Naive B cell (primary cell): ENCODE results near the gene ATP6AP2. TPM values are rescaled to one million over a fixed set of nuclear protein-coding genes. Genes with fewer than 3 reads are reported as not detected.
A peak's percentile ranks its signal among the peaks of the same experiment; 100 is the strongest.

Source experiments
- ATAC-seq, 2 donors: fragments of 150-1000 bp; cut with Tn5 transposase; 2 replicates each; pipeline ENCODE4 v1.10.0; 2021; ENCODE audit warnings: low read depth in 2 of 2, mild to moderate bottlenecking in 2 of 2, moderate library complexity in 2 of 2
- DNase-seq: peaks from one replicate; pipeline ENCODE4 v3.0.0; 2022
- H3K27ac Mint-ChIP-seq, 6 donors: one replicate each; pipeline ENCODE4 v1.8.0; 2020 to 2022; ENCODE audit warnings: mild to moderate bottlenecking in 6 of 6, mixed read lengths in 6 of 6, moderate library complexity in 5 of 6, inconsistent platforms in 2 of 6
- H3K27me3 Mint-ChIP-seq, 3 donors: one replicate each; pipeline ENCODE4 v1.8.0; 2021 to 2022; ENCODE audit warnings: mixed read lengths in 3 of 3, mild to moderate bottlenecking in 1 of 3
- H3K36me3 Mint-ChIP-seq, 2 donors: one replicate each; pipeline ENCODE4 v1.8.0; 2020 to 2022; ENCODE audit warnings: mixed read lengths in 2 of 2, inconsistent platforms in 1 of 2, mild to moderate bottlenecking in 1 of 2
- H3K4me1 Mint-ChIP-seq, 3 donors: one replicate each; pipeline ENCODE4 v1.8.0; 2020 to 2022; ENCODE audit warnings: mixed read lengths in 3 of 3, inconsistent platforms in 1 of 3, mild to moderate bottlenecking in 1 of 3, moderate library complexity in 1 of 3
- H3K4me3 Mint-ChIP-seq, 8 donors: one replicate each; pipeline ENCODE4 v1.8.0; 2020 to 2022; ENCODE audit warnings: mild to moderate bottlenecking in 8 of 8, mixed read lengths in 8 of 8, moderate library complexity in 8 of 8, inconsistent platforms in 2 of 8
- H3K9me3 Mint-ChIP-seq, 7 donors: one replicate each; pipeline ENCODE4 v1.8.0; 2020 to 2022; ENCODE audit warnings: mixed read lengths in 7 of 7, mild to moderate bottlenecking in 5 of 7, inconsistent platforms in 2 of 7, moderate library complexity in 1 of 7
- polyA plus RNA-seq, 6 donors: library from polyadenylated mRNA; unstranded; fragments of 300-500 nt; fragmentation: Illumina TruSeq; gene quantifications; one replicate each; pipeline ENCODE4 v1.2.3, GENCODE V29; 2021; ENCODE audit warnings: low read depth in 6 of 6

Gene ATP6AP2
- polyA plus RNA-seq, 6 donors from 2014 or later, result 135 to 199 (median 153) TPM

DNA sequence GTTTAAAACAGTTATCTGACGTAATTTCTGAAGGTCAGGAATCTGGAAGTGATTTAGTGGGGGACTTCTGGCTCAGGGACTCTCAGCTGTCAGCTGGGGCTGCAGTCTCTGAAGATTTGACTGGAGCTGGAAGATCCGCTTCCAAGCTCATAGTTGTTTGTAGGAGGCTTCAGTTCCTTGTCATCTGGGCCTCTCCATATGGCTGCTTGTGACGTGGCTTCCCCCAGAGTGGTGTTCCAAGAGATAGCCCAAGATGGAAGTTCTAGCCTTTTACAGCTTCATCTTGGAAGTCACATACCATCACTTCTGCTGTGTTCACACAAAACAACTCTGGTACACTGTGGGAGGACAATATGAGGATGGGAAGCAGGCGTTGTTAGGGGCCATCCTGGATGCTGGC, 44.5 kb downstream of the ATP6AP2 start:
- Mint-ChIP-seq H3K36me3 (peaks cover 10 to 20% of the 10 kb centered on the region in 2 donors), H3K9me3 (peaks cover 0 to 5% (median 0%) of the 10 kb centered on the region in 7 donors), H3K27ac (peak overlapping the region in 1 of 6 donors; percentile 15), H3K4me3 (no peak overlapping the region), H3K4me1 (no peaks in the 10 kb centered on the region), H3K27me3 (no peaks in the 10 kb centered on the region)
- no peak for ATAC-seq
- no peak for DNase-seq

DNA sequence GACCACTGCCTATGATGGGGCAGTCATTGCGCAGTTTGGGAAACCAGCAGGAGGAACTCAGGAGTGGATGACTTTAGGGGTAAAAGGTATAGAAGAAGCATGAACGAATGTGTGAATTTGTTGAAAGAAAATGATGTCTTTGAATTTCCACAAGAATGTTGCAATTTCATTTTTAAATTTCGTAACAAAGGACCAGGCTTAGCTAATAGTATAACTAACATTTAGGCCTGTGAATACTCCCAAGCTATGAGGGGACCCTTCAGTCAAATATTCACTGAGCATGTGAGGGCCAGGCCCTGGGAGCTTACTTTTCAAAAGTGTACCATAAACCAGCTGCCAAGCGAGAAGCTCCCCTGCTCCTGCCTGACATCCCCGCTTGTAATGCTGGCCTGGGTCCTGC, 47.7 kb downstream of the ATP6AP2 start:
- DNase-seq (no peak), ATAC-seq (no peak)
- Mint-ChIP-seq H3K36me3 (peaks cover 27 to 31% of the 10 kb centered on the region in 2 donors), H3K4me3 (no peak overlapping the region), H3K9me3 (peaks cover 0 to 5% (median 0%) of the 10 kb centered on the region in 7 donors), H3K4me1 (peaks cover 16 to 17% (median 16%) of the 10 kb centered on the region in 3 donors), H3K27ac (no peak overlapping the region), H3K27me3 (no peaks in the 10 kb centered on the region)

DNA sequence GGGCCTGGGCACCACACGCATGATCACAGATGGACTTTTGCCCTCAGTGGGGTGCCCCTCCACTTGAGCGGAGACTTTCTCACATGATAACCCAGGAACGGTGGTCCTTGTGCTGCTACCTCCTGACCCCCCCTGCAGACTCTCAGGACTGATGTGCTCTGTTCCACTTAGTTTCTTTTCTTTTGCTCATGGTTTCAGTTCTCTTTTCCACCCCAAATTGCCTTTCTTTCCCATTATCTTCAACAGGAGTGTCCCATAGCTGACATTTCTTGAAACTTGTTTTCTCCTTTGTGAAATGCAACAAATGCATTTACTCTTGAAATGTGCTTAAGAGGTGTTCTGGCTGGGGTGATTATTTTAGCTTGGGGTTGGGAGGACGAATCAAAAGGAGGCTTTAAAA, 51.4 kb downstream of the ATP6AP2 start:
- DNase-seq (peak; percentile 14), ATAC-seq (peak; percentile 42 to 45)
- Mint-ChIP-seq H3K27me3 (no peaks in the 10 kb centered on the region), H3K4me1 (peaks cover 23 to 31% (median 26%) of the 10 kb centered on the region in 3 donors), H3K9me3 (no peaks in the 10 kb centered on the region), H3K4me3 (peak overlapping the region in 2 of 8 donors; percentile 9 to 13), H3K27ac (peak overlapping the region in 5 of 6 donors; percentile 22 to 75 (median 48)), H3K36me3 (peaks cover 54 to 61% of the 10 kb centered on the region in 2 donors)

DNA sequence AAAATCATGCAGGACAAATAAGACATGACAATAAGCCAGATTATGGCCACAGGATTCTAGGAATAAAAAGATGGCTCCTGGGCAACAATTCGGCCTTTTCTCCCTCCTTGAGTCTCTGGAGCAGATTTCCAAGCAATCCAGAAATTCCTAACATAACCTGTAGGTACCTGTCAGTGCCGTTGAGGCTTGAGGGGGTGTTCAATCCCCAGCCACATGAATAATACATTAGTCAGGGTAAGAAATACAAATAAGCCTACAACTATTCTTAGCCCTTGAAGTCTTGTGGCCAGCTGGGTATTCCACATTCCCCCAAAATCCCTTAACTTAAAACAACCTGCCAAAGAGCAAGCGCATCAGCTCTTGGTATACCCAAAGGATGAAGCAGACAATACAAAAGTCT, 56.9 kb downstream of the ATP6AP2 start:
- Mint-ChIP-seq H3K4me1 (peaks cover 26 to 39% (median 34%) of the 10 kb centered on the region in 3 donors), H3K36me3 (peaks cover 51 to 54% of the 10 kb centered on the region in 2 donors)
- no peak for ATAC-seq

DNA sequence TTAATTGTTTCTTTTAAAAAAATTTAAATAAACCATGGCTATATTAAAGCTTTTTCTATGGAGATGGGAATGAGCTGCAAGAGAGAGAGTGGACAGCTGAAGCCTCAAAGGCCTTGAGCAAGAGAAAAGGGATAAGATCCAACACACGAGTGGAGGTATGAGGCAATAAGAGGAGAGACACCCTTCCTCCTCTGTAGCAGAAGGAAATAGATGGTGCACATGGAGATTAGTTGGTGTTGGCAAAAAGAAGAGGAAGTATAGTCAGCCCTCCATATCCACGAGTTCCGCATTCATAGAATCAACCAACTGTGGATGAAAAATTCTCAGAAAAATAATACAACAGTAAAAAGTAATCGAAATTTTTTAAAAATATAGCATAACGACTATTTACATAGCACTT, 63.4 kb downstream of the ATP6AP2 start:
- no peaks in the 10 kb centered on the region for H3K27me3 Mint-ChIP-seq
- H3K27ac Mint-ChIP-seq, result peak overlapping the region; percentile 74 to 98 (median 96)
- ATAC-seq (peak; percentile 13 to 15), DNase-seq (peak; percentile 42)
- H3K9me3 Mint-ChIP-seq, result peaks cover 0 to 2% (median 0%) of the 10 kb centered on the region in 7 donors
- H3K4me1 Mint-ChIP-seq, result peaks cover 37 to 64% (median 43%) of the 10 kb centered on the region in 3 donors
- peak overlapping the region in 7 of 8 donors; percentile 85 to 93 (median 91) for H3K4me3 Mint-ChIP-seq
- H3K36me3 Mint-ChIP-seq, result peaks cover 13 to 17% of the 10 kb centered on the region in 2 donors

More for the DNA sequence above, 56.9 kb downstream of the ATP6AP2 start:
- Mint-ChIP-seq H3K27me3 (no peaks in the 10 kb centered on the region), H3K4me3 (peak overlapping the region in 1 of 8 donors; percentile 16), H3K27ac (no peak overlapping the region), H3K9me3 (peaks cover 0 to 2% (median 0%) of the 10 kb centered on the region in 7 donors)
- no peak for DNase-seq

DNA sequence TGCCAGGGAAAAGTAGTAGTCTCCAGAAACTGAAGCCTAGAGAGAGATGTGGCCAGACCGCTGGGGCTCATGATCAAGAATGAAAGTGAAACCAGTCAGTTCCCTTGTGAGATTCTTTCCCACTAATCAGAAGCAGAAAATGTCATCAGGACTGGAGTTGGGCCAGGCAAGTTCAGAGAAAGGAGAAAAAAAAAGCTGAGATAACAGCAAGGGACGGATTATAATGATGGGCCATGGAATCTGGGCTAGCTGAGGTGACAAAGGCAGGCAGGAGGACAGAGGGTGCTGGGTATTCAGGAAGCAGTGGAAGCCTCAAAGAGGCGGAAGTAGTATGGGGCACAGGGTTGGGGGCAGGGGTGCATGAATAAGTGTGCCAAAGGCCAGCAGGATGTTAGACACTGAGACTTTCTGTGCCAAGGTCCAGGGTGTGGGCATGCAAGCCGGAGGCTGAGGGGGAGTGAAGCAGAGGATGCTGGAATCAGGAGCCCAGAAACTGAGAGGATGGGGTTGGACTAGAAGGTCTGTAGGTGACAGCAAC, 64.1 kb downstream of the ATP6AP2 start:
- peaks cover 0 to 2% (median 0%) of the 10 kb centered on the region in 7 donors for H3K9me3 Mint-ChIP-seq
- H3K27ac Mint-ChIP-seq, result peak overlapping the region; percentile 90 to 98 (median 95)
- H3K4me1 Mint-ChIP-seq, result peaks cover 37 to 59% (median 43%) of the 10 kb centered on the region in 3 donors
- peak; percentile 68 for DNase-seq
- ATAC-seq, result peak; percentile 39 to 40
- H3K4me3 Mint-ChIP-seq, result peak overlapping the region; percentile 85 to 94 (median 92)
- peaks cover 11 to 13% of the 10 kb centered on the region in 2 donors for H3K36me3 Mint-ChIP-seq
- H3K27me3 Mint-ChIP-seq, result no peaks in the 10 kb centered on the region

DNA sequence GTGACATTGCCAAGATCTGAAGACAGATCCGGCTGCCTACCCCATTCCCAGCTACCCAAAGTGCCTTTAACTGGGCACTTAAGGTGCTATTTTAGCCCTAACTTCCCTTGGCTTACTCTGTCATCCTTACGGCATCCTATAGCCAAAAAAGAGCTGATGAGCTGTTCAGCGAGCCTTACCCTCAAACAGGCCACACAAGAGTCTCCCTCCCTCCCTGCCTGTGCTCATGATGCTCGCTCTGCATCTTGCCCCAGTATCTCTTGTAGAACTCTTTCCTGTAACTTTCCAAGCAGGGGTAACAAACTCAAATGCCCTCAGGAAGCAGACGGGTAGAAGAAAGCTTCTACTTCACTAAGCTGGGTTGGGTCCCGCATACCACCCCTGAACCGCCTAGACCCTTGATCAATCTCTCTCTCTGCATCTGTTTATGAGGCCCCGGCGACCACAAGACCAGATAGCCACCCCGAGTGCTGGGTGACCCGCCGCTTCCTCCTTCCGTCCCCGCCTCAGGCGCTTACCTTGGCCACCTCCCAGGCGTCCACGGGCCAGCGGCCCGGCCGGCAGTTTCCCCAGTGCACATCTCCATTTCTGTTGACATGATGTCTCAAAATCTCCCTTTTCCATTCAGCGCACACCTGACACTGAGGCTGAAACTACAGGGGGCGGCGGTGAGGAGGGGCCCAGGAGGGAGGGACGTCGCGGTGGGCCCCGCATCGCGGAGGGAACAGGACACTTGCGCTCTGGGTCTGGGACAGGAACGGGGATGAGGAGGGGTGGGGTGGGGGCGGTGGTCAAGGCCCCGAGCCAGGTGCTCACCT, 65.9 kb downstream of the ATP6AP2 start:
- peaks cover 9 to 11% of the 10 kb centered on the region in 2 donors for H3K36me3 Mint-ChIP-seq
- peak; percentile 12 to 27 for ATAC-seq
- peak overlapping the region; percentile 83 to 99 (median 97) for H3K4me3 Mint-ChIP-seq

DNA sequence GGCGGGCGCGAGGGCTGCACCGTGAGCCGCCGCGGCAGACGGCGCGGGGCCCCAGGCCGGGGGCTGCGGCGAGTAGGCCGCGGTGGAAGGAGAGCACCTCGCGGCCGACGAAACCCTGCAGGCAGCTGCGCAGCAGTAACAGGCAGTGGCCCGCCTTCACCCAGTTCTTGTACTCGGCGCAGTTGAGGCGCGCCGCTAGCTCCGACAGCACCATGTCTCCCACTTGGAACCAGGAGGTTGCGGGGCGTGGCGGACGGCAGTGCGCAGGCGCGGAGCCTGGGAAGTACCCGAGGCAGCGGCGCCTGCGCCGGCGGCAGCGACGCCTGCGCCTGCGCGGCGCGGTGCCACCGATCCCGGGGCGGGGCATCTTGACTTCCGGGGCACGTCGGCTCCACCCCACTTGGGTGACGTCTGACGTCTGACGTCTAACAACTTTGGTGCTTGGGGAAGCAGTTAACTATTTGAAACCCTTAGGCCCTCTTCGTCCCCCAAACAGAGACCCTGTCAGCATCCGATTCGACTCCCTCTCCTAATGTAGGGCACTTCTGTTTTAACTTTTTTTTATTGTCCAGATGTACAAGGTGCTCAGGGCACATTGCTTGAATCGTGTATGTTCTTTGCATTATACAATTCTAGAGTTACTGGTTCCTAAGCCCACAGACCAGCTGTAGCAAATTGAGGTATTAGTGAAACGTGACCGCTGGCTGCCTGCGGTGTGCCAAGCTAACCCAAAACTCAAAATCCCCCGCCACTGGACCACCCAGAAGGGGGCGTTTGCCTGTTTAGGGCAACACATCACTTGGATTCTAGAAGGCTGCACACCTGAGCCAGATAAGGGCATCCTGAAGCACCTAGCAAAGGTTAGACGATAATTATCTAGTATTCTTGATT, 66.8 kb downstream of the ATP6AP2 start, which contains the start of gene CXorf38:
Gene CXorf38, minus strand, starts transcription at position 255 of the 891 bp plus-strand sequence. Its CDS starts 41 bp downstream, at position 214.
- Mint-ChIP-seq H3K4me3 (peak within 1 kb of the TSS; percentile 83 to 99 (median 97)), H3K27me3 (no peaks in the 10 kb centered on the region), H3K9me3 (no peaks in the 10 kb centered on the region), H3K36me3 (peaks cover 0 to 2% of the 10 kb centered on the region in 2 donors), H3K4me1 (peaks cover 33 to 46% (median 38%) of the 10 kb centered on the region in 3 donors), H3K27ac (peak within 1 kb of the TSS; percentile 96 to 100 (median 98))
- ATAC-seq (peak; percentile 69 to 71), DNase-seq (peak; percentile 94)

More for the DNA sequence above, 65.9 kb downstream of the ATP6AP2 start:
- no peaks in the 10 kb centered on the region for H3K27me3 Mint-ChIP-seq
- DNase-seq, result peak; percentile 39
- peaks cover 0 to 2% (median 0%) of the 10 kb centered on the region in 7 donors for H3K9me3 Mint-ChIP-seq
- H3K4me1 Mint-ChIP-seq, result peaks cover 39 to 54% (median 44%) of the 10 kb centered on the region in 3 donors
- peak overlapping the region; percentile 94 to 99 (median 96) for H3K27ac Mint-ChIP-seq

DNA sequence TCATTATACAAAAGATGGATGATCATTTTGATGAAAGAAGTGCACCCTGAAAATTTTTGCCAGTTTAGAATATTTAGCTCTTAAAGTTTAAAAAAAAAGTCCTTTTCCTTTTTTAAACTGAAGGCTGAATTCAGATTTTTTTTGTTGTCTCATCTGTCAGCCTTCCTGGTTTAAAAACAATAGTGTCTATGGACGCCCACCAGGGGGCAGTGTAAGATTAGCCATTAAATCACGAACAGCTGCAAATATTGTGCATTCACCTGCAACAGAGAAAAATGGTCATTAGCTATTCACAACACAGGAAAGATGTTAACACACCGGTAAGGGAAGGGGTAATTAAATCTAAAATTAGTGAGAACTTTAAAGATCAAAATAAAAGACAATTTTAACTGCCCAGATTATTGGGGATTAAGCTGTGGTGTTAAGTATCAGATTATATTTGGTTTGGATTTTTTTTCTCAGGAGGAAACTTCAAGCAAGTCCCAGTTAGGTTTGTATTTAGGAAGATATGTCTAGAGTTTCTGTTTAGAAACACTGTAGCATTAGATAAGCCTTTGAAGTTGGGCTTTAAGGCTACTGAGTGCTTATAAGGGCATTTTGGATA, 71.0 kb downstream of the ATP6AP2 start:
- peak overlapping the region in 2 of 6 donors; percentile 5 to 19 for H3K27ac Mint-ChIP-seq

DNA sequence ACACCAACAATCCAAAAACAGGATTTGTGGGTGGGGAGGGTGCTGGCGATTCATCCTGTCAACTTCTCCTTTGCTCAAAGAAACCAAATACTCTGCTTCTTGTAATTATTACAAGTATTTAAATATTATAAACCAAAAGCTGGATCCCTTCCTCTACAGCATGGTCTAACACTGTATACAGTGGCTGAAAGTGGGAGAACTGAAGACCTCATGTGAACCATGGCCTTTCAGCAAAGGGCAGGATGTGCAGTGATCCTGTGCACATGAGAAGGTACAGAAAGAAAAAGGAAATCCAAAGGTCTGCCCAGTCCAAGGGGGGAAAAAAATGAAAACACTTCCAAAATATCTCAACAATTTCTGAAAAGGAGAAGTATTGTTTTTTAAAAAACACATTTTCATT, 71.9 kb downstream of the ATP6AP2 start:
- no peak overlapping the region for H3K4me3 Mint-ChIP-seq

More for the DNA sequence above, 71.0 kb downstream of the ATP6AP2 start:
- ATAC-seq (no peak), DNase-seq (peak; percentile 69)
- no peaks in the 10 kb centered on the region for H3K9me3 Mint-ChIP-seq
- peaks cover 12 to 19% of the 10 kb centered on the region in 2 donors for H3K36me3 Mint-ChIP-seq
- H3K4me1 Mint-ChIP-seq, result peaks cover 9 to 11% (median 9%) of the 10 kb centered on the region in 3 donors
- no peak overlapping the region for H3K4me3 Mint-ChIP-seq
- H3K27me3 Mint-ChIP-seq, result no peaks in the 10 kb centered on the region

DNA sequence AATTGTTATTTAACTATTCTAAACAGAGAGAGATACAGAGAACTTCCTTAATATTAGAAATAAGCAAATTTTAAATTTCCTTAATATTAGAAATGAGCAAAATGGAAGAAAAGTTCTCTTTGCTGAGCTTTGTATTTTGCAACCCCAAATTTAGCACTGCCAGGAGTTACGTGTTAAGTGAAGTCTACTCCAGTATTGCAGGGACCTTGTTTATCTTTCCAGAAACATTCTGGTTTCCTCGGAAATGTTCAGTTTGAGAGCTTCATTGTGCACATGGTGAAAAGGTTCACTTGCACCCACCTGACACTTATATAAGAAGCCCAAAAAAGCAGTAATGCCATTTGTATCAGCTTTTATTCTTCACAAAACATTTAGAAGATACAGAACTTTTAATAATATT, 72.8 kb downstream of the ATP6AP2 start:
- H3K27me3 Mint-ChIP-seq, result no peaks in the 10 kb centered on the region

More for the DNA sequence above, 71.9 kb downstream of the ATP6AP2 start:
- ATAC-seq, result no peak
- Mint-ChIP-seq H3K9me3 (no peaks in the 10 kb centered on the region), H3K4me1 (peaks cover 5 to 6% (median 6%) of the 10 kb centered on the region in 3 donors), H3K36me3 (peaks cover 12 to 19% of the 10 kb centered on the region in 2 donors), H3K27ac (peak overlapping the region in 2 of 6 donors; percentile 34 to 54), H3K27me3 (no peaks in the 10 kb centered on the region)
- DNase-seq, result no peak

More for the DNA sequence above, 72.8 kb downstream of the ATP6AP2 start:
- DNase-seq, result no peak
- no peaks in the 10 kb centered on the region for H3K9me3 Mint-ChIP-seq
- H3K27ac Mint-ChIP-seq, result no peak overlapping the region
- ATAC-seq, result no peak
- no peak overlapping the region for H3K4me3 Mint-ChIP-seq
- H3K4me1 Mint-ChIP-seq, result peaks cover 0 to 6% (median 4%) of the 10 kb centered on the region in 3 donors
- H3K36me3 Mint-ChIP-seq, result peaks cover 12 to 19% of the 10 kb centered on the region in 2 donors
